Neural cell (in vitro differentiated cells): ENCODE results near the gene SIRT1.
"Not testable (repeated sequence)": the region's sequence is repeated elsewhere in the genome, so short reads cannot be mapped to it uniquely, and the experiment has no call there.

Experiments
- CTCF ChIP-seq: fragments of 450-650 bp; IDR thresholded peaks from 2 replicates; pipeline ENCODE4 v1.5.1; 2014; ENCODE audit warnings: antibody characterized with exemption, mild to moderate bottlenecking, moderate library complexity; ENCODE audit not compliant: poor library complexity, severe bottlenecking
- MXI1 ChIP-seq: fragments of 450-650 bp; conservative IDR thresholded peaks from 2 replicates; pipeline ENCODE4 v1.6.1; 2014; ENCODE audit warnings: antibody characterized with exemption, mild to moderate bottlenecking; ENCODE audit not compliant: poor library complexity, severe bottlenecking
- POLR2AphosphoS5 ChIP-seq: IDR thresholded peaks from 2 replicates; pipeline ENCODE4 v1.6.1; 2012
- RAD21 ChIP-seq: fragments of 450-650 bp; conservative IDR thresholded peaks from 2 replicates; pipeline ENCODE4 v1.6.1; 2014; ENCODE audit warnings: antibody characterized with exemption, mild to moderate bottlenecking, moderate library complexity

- not testable (repeated sequence) for TF ChIP-seq MXI1, CTCF, POLR2AphosphoS5, RAD21
Observed at GRCh38 chr10:67877421-67877820, 7.0 kb upstream of the SIRT1 start.
